GM19238 (cell line): ENCODE results near the gene SPECC1.
"Not testable (repeated sequence)": the region's sequence is repeated elsewhere in the genome, so short reads cannot be mapped to it uniquely, and the experiment has no call there.

Experiments
- DNase-seq: peaks from one replicate; pipeline ENCODE4 v3.0.0; 2011; ENCODE audit warnings: low spot score; ENCODE audit not compliant: insufficient read length

The SPECC1 gene

DNA sequence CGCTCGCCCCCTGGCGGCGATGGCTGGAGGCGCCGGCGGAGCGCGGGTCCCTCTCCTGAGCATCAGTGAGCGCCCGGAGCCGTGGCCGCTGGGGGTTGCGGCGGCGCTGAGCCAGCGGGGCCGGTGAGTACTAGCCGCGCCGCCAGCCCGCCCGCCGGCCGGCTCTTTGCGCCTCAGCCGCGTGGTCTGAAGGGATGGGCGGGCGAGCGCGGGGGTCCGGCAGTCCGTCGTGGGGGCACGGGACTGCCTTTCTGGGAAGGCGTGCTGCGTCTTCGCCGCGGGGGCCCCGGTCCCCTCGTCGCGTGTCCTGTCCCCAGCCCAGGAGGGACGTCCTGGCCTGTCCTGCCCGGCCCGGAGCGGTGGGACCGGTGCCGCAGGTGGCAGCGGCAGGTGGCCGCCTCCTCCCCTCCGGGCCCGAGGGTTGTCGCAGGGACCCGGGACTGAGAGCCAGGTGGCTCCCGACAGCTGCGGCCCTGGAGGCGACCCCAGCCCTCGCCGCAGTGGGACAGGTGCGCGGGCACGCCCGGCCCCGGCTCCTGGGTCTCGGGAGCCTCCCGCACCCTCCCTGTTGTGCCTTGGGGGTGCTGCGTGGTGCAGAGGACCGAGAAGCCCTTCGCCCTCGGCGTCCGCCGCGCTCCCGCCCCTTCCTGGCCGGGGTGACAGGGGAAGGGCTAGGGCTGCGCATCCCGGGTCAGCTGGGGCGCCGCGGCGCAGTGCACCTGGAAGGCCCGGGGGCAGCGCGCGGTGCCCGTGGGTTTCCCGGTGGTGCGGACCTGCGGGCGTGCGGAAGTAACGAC lies at the start of gene SPECC1:
Gene SPECC1, plus strand, starts transcription at position 58 of the 797 bp plus-strand sequence. CDS start 87,293 bp downstream, outside the sequence.
- peak; percentile 83 for DNase-seq

- DNase-seq: not testable (repeated sequence)
These were observed 46.2 kb upstream of the SPECC1 start for GRCh38 chr17:19962954-19963353.

GRCh38 chr17:19973156-19973555 lies 36.0 kb upstream of the SPECC1 start:
- DNase-seq: no peak

GRCh38 chr17:19975601-19976000 lies 33.6 kb upstream of the SPECC1 start:
- DNase-seq: no peak

DNA sequence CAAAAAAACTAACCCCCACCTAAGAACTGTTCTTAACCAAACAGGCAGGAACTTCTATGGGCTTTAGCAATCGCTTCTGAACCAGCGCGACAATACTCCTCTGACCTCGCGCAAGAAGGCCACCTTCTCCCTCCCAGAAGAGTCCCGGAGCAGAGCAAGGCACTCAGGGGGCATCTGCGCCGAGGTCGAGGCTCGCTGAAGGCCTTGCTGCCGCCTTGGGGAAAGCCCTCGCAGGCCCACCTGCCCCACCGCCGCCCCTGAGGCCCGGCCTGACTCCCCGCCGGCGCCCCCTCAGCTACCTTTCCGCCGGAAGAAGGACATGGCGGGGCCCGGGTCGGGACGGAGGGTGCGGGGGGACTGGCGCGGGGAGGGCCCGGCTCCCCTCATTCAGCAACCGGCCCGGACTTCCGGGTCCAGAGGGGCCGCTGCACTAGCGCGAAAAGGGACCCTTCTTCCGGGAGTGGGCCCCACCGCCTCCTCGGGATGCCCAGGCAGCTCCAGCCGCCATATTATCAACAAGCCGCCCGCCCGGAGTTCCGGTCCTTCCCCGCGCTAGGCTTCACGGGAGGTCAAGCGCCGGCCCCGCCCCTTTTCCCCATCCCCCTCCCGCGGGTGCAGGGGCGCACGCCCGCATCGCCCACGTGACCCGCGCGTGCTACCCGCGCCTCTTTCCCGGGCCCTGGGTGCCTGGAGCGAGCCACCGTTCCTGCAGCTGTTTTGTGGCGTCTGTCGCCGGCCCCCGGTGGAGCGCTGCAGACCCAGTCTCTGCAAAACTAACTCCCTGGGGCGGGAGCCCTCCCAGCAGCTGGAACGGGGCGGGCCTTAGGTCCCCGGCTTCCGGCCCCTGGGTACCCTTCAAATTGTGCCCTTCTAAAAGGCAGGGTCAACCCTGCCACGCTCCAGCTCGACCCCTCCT lies 31.6 kb upstream of the SPECC1 start, which contains the start of gene AKAP10:
Gene AKAP10, minus strand, starts transcription at position 536 of the 916 bp plus-strand sequence. Its CDS starts 149 bp downstream, at position 387.
- DNase-seq: peak; percentile 89

DNA sequence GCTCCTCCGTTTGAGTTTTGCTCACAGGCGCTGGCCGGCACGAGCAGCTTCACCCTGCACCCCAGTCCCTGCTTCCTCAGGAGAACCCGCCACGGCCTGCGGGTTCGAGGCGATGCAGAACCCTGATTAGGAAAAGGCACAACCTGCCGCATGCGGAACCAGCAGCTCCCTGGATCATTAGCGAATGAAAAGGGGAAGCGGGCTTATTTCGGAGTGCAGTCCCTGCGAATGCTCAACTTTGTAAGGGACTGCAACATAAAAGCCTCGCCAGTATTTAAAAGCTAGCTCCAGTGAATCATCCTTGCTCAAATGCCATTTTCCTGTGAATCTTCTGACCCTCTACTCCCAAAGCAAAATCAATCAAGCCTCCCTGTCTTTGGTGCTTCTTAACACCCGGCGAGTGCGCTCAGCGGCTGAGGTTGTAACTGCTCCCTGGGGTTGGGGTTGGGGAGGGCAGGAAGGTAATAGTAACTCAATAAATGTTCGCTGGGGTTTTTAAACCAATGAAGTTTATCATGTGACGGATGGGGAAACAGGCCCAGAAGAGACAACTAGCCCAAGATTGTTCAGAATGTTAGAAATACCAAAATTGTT lies 30.9 kb upstream of the SPECC1 start:
- DNase-seq: peak; percentile 45

GRCh38 chr17:19978805-19979211 lies 30.4 kb upstream of the SPECC1 start:
- no peak for DNase-seq

GRCh38 chr17:19979917-19980770 lies 29.0 kb upstream of the SPECC1 start:
- no peak for DNase-seq

DNA sequence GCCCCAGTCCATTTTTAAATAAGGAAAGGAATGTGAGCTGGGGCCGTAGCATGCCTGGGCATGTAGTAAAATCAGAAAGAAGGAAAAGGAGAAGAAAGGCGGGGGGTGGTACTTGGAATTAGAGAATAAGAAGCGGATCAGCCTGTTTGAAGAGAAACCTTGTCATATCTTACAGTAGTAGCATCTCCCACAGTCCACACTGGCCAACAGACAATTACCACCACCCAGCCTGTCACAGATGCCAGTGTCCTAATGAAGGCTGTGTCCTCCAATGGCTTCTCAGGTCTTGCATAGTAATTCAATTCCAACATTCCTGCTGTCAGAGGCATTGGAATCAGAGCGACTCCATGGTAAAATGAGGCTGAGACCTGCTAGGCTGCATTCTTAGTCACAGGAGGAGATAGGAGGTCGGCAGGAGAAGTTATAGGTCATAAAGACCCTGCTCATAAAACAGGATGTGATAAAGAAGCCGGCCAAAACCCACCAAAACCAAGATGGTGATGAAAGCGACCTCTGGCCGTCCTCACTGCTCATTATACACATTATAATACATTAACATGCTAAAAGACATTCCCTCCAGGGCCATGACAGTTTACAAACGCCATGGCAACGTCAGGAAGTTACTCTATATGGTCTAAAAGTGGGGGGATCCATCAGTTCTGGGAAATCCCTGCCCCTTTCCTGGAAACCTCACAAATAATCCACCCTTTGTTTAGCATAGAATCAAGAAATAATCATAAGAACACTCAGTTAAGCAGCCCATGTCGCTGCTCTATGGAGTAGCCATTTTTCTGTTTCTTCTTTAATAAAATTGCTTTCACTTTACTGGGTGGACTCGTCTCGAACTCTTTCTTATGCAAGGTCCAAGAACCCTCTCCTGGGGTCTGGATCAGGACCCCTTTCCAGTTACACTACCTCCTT lies 22.0 kb upstream of the SPECC1 start:
- no peak for DNase-seq

DNA sequence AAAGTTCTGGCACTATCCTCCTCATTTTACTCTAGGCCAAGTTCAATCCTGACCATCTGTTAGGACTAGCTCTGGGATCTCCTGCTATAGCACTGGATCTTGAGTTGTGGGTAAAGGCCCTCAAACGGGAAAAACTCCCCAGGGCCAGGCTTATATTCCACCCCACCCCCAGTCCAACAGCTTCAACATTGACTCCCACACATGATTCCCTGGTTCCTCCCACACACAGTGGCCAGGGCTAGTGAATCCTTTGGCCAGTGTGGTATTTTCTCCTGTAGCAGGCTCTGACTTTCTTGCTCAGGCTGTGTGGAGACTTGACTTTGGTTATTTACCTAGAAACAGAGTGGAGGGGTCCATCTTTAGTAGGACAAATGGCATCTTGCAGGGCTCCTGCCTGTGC lies 21.3 kb upstream of the SPECC1 start:
- no peak for DNase-seq

- DNase-seq: no peak
These were observed 17.8 kb upstream of the SPECC1 start for GRCh38 chr17:19991252-19991885.

- DNase-seq: peak; percentile 30
These were observed 16.1 kb upstream of the SPECC1 start for GRCh38 chr17:19992803-19993713.

GRCh38 chr17:19996086-19996485 lies 13.1 kb upstream of the SPECC1 start:
- DNase-seq: no peak

- no peak for DNase-seq
These were observed 12.7 kb upstream of the SPECC1 start for GRCh38 chr17:19996502-19996901.

- no peak for DNase-seq
These were observed 712 bp upstream of the SPECC1 start for GRCh38 chr17:20008242-20009051.

DNA sequence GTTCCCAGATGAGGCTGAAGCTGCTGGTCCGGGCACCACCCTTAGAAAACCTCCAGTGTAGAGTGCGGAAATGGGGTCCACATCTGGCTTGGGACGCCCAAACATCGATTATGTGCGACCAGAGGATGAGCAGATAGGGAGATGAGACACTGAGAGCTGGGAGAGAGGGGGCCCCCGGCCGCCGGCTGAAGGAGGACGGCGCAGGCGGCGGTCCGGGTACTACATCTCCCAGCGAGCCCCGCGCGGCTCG lies 182 bp upstream of the SPECC1 start:
- DNase-seq: no peak

- no peak for DNase-seq
These were observed 1.1 kb downstream of the SPECC1 start for GRCh38 chr17:20010099-20010863.
